Measurements from ENCODE around the gene IAPP. TPM values are rescaled to one million over a fixed set of nuclear protein-coding genes. Genes with fewer than 3 reads are reported as not detected.

The IAPP gene
- total and polyA plus RNA-seq, 9 of the 15 experiments (the other 6 are each of a cell fraction or from before 2014, with no cell fraction given), result not detected

DNA sequence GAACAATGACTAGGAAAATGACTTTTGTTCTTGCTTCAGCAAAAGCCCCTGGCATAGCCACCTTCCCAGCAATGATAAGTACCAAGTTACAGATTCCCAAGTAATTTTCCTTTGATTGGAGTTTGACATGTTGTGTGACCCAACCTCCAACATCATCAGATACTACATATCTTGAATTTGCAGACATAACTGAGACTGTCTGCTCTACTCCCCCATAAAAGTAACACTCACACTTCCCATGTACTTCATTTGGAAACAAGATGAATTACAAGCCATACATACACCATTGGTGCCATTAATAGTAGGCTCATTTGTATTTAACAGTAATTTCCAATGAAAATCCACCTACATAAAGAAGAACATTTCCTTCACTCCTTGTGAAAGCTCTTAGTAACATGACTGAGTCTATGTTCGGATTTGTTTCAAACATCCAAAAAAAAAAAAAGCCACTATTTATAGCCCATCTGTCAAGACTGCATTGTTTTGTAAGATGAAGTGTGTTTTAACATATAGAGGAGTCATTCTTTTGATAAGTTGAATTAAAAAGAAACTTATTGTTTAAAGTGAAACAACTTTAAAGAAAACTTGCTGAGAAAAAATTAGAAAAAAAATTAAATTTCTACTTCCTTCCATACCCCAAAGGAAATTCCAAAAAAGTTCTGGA is 26.0 kb upstream of the IAPP start (continued):
- TF ChIP-seq, protein P1, sequence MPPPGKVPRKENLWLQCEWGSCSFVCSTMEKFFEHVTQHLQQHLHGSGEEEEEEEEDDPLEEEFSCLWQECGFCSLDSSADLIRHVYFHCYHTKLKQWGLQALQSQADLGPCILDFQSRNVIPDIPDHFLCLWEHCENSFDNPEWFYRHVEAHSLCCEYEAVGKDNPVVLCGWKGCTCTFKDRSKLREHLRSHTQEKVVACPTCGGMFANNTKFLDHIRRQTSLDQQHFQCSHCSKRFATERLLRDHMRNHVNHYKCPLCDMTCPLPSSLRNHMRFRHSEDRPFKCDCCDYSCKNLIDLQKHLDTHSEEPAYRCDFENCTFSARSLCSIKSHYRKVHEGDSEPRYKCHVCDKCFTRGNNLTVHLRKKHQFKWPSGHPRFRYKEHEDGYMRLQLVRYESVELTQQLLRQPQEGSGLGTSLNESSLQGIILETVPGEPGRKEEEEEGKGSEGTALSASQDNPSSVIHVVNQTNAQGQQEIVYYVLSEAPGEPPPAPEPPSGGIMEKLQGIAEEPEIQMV (tag; conservative IDR thresholded peaks at IDR 0.05; ENCODE audit: low read depth), result no peak
- TF ChIP-seq RAD21 (CRISPR knock-in tag; conservative IDR thresholded peaks at IDR 0.05 in 1 of 2, IDR thresholded peaks at IDR 0.05 in 1 of 2), result no peak
- TF ChIP-seq TBP (optimal IDR thresholded peaks at IDR 0.05; ENCODE audit: low read depth, low read length), result no peak
- no peak for TF ChIP-seq HNRNPUL1 (IDR thresholded peaks at IDR 0.05; ENCODE audit: low read length)
- TF ChIP-seq SMAD4 (CRISPR knock-in tag; conservative IDR thresholded peaks at IDR 0.05), result peak; percentile 53; the same call in 1 of the 2 replicates
- no peak for TF ChIP-seq HDAC6 (IDR thresholded peaks at IDR 0.05; ENCODE audit: low read depth, low read length)
- TF ChIP-seq MTA2 (IDR thresholded peaks at IDR 0.05; ENCODE audit: low read depth), result peak; percentile 65
- no peak for TF ChIP-seq ZC3H11A (IDR thresholded peaks at IDR 0.05; ENCODE audit: low read depth, low read length)
- TF ChIP-seq, protein P2, sequence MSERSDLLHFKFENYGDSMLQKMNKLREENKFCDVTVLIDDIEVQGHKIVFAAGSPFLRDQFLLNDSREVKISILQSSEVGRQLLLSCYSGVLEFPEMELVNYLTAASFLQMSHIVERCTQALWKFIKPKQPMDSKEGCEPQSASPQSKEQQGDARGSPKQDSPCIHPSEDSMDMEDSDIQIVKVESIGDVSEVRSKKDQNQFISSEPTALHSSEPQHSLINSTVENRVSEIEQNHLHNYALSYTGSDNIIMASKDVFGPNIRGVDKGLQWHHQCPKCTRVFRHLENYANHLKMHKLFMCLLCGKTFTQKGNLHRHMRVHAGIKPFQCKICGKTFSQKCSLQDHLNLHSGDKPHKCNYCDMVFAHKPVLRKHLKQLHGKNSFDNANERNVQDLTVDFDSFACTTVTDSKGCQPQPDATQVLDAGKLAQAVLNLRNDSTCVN (CRISPR knock-in tag; IDR thresholded peaks at IDR 0.05), result no peak
- TF ChIP-seq, protein P3, sequence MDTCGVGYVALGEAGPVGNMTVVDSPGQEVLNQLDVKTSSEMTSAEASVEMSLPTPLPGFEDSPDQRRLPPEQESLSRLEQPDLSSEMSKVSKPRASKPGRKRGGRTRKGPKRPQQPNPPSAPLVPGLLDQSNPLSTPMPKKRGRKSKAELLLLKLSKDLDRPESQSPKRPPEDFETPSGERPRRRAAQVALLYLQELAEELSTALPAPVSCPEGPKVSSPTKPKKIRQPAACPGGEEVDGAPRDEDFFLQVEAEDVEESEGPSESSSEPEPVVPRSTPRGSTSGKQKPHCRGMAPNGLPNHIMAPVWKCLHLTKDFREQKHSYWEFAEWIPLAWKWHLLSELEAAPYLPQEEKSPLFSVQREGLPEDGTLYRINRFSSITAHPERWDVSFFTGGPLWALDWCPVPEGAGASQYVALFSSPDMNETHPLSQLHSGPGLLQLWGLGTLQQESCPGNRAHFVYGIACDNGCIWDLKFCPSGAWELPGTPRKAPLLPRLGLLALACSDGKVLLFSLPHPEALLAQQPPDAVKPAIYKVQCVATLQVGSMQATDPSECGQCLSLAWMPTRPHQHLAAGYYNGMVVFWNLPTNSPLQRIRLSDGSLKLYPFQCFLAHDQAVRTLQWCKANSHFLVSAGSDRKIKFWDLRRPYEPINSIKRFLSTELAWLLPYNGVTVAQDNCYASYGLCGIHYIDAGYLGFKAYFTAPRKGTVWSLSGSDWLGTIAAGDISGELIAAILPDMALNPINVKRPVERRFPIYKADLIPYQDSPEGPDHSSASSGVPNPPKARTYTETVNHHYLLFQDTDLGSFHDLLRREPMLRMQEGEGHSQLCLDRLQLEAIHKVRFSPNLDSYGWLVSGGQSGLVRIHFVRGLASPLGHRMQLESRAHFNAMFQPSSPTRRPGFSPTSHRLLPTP (IDR thresholded peaks at IDR 0.05; ENCODE audit: borderline replicate concordance, extremely low read depth, insufficient read length), result no peak
- TF ChIP-seq CREM (IDR thresholded peaks at IDR 0.05; ENCODE audit: low read depth), result 0 out of 2 replicates have a peak, but pooled peaks have one; percentile 25
- no peak for TF ChIP-seq MED1 (CRISPR knock-in tag; IDR thresholded peaks at IDR 0.05; ENCODE audit: borderline replicate concordance)
- TF ChIP-seq E2F3 (CRISPR knock-in tag; IDR thresholded peaks at IDR 0.05), result no peak
- no peak for TF ChIP-seq FIP1L1 (IDR thresholded peaks at IDR 0.05; ENCODE audit: low read depth, low read length, poor library complexity, severe bottlenecking)
- TF ChIP-seq, protein P4, sequence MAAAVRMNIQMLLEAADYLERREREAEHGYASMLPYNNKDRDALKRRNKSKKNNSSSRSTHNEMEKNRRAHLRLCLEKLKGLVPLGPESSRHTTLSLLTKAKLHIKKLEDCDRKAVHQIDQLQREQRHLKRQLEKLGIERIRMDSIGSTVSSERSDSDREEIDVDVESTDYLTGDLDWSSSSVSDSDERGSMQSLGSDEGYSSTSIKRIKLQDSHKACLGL (CRISPR knock-in tag; IDR thresholded peaks at IDR 0.05; ENCODE audit: borderline replicate concordance, poor library complexity, severe bottlenecking), result no peak
- TF ChIP-seq TBL1XR1 (IDR thresholded peaks at IDR 0.05; ENCODE audit: low read length in 2 of 2), result peak in 1 of 2 experiments; percentile 25; a peak in 1 of 4 replicates
- no peak for TF ChIP-seq ILK (tag; IDR thresholded peaks at IDR 0.05; ENCODE audit: borderline replicate concordance, low read depth)
- TF ChIP-seq ZNF143 (CRISPR knock-in tag; IDR thresholded peaks at IDR 0.05), result no peak
- no peak for TF ChIP-seq TFAM (CRISPR knock-in tag; conservative IDR thresholded peaks at IDR 0.05)
- TF ChIP-seq MIER1 (IDR thresholded peaks at IDR 0.05; ENCODE audit: low read depth), result no peak
